NCI-H526 treated with DMSO at 0.1 percent for 48 hours (cell line): ENCODE measurements around the gene CAMSAP3.

Source experiments
- DNase-seq: peaks from one replicate; lab custom pipeline; 2025; lab: John Stamatoyannopoulos, UW

The CAMSAP3 gene, protein sequence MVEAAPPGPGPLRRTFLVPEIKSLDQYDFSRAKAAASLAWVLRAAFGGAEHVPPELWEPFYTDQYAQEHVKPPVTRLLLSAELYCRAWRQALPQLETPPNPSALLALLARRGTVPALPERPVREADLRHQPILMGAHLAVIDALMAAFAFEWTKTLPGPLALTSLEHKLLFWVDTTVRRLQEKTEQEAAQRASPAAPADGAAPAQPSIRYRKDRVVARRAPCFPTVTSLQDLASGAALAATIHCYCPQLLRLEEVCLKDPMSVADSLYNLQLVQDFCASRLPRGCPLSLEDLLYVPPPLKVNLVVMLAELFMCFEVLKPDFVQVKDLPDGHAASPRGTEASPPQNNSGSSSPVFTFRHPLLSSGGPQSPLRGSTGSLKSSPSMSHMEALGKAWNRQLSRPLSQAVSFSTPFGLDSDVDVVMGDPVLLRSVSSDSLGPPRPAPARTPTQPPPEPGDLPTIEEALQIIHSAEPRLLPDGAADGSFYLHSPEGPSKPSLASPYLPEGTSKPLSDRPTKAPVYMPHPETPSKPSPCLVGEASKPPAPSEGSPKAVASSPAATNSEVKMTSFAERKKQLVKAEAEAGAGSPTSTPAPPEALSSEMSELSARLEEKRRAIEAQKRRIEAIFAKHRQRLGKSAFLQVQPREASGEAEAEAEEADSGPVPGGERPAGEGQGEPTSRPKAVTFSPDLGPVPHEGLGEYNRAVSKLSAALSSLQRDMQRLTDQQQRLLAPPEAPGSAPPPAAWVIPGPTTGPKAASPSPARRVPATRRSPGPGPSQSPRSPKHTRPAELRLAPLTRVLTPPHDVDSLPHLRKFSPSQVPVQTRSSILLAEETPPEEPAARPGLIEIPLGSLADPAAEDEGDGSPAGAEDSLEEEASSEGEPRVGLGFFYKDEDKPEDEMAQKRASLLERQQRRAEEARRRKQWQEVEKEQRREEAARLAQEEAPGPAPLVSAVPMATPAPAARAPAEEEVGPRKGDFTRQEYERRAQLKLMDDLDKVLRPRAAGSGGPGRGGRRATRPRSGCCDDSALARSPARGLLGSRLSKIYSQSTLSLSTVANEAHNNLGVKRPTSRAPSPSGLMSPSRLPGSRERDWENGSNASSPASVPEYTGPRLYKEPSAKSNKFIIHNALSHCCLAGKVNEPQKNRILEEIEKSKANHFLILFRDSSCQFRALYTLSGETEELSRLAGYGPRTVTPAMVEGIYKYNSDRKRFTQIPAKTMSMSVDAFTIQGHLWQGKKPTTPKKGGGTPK

GRCh38 chr19:7595466-7596133, at the start of gene CAMSAP3:
Gene CAMSAP3, plus strand, starts transcription at chr19:7595863. Its CDS starts 140 bp downstream, at chr19:7596003.
- DNase-seq: peak; percentile 51

DNA sequence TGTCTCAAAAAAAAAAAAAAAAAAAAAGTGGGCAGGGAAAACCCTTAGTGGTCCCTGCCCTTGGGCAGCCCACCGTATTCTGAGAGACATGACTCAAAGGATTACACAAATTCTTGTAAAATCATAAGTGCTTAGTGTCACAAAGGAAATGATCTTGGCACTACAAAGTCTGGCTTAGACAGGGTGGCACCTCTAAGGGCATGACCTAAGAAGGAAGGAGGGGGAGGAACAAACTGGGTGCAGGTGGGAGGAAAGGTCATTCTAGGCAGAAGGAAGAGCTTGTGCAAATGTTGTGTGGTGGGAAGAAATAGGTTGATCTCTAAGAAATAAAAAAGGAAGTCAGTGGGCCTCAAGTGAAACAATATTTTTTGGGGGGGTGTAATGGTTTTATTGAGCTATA, 49.8 kb upstream of the CAMSAP3 start:
- no peak for DNase-seq

DNA sequence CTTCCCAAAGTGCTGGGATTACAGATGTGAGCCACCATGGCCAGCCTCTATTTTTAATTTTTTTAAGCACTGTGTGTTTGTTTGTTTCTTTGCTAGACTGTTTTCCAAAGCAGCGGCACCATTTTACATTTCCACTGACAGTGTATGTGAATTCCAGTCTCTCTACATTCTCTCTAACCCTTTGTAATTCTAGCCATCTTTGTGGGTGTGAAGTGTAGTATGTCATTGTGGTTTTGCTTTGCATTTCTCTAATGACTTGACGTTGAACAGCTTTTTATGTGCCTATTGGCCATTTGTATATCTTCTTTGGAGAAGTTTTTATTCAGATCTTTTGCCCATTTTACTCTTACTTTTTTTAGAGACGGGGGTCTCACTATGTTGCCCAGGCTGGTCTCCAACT, 48.5 kb upstream of the CAMSAP3 start:
- no peak for DNase-seq

DNA sequence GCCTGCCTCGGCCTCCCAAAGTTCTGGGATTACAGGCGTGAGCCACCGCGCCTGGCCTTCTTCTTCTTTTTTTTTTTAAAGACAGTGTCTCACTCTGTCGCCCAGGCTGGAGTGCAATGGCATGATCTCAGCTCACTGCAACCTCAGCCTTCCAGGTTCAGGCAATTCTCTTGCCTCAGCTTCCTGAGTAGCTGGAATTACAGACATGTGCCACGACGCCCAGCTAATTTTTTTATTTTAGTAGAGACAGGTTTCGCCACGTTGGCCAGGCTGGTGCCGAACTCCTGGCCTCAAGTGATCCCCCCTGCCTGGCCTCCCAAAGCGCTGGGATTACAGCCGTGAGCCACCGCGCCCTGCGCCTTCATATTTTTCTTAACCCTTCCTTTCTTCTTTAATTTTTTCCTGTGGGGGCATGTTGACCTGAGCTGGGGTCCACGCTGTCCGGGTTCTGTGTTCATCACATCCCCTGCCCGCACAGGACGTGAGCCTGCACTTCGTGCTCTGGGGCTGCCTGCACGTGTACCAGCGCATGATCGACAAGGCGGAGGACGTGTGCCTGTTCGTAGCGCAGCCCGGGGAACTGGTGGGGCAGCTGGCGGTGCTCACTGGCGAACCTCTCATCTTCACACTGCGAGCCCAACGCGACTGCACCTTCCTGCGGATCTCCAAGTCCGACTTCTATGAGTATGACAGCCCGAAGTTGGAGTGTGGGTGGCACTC, 46.1 kb upstream of the CAMSAP3 start:
- no peak for DNase-seq

GRCh38 chr19:7550169-7550770, 45.4 kb upstream of the CAMSAP3 start:
- DNase-seq: no peak

DNA sequence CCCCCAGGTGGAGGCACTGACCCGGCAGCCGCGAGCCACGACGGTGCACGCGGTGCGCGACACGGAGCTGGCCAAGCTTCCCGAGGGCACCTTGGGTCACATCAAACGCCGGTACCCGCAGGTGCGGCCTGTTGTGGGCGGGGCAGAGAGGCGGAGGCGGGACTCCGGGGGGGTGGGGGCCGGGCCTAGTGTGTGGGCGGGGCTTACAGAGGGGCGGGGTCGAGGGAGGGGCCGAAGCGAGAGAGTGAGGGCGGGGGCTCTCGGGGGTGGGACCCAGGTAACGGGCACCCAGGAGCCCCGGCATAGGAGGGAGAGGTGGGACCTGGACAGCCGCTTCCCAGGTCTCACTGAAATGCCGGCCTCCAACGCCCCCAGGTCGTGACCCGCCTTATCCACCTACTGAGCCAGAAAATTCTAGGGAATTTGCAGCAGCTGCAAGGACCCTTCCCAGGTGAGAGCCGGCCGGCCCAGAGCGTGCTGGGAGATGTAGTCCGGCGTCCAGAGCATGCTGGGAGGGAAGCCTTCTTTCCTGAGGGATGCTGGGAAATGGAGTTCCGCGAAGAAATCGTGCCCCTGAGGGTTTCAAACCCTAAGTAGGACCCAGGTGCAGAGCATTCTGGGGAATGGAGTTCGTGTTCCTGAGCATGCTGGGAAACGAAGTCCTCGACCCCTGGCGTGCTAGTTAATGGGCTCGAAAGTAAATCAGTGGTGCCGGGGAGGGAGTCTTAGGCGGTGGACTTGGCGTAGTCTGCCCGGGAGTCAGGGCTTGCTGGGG, 44.5 kb upstream of the CAMSAP3 start:
- DNase-seq: peak; percentile 2

DNA sequence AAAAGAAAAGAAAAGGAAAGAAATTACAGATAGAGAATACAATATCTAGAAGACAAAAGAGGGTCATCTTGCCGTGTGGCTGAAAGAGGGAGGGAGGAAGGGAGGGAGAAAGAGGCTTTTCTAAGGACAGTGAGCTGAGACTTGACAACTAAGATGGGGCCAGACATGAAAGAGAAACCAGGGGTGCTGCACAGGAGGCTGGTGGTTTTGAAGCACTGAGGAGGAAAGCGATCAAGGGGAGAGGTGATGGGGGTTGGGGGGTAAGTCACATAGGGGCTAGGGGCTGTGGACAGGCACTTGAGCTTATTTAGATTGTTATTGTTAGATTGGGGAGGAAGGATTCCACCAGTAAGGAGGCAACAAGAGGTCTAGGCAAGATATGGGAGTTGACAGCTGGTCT, 42.9 kb upstream of the CAMSAP3 start:
- DNase-seq: no peak

GRCh38 chr19:7554565-7554964, 41.1 kb upstream of the CAMSAP3 start:
- no peak for DNase-seq

- DNase-seq: no peak
Observed at GRCh38 chr19:7554990-7555864, 40.4 kb upstream of the CAMSAP3 start.

GRCh38 chr19:7556696-7557315, 38.9 kb upstream of the CAMSAP3 start:
- DNase-seq: no peak

DNA sequence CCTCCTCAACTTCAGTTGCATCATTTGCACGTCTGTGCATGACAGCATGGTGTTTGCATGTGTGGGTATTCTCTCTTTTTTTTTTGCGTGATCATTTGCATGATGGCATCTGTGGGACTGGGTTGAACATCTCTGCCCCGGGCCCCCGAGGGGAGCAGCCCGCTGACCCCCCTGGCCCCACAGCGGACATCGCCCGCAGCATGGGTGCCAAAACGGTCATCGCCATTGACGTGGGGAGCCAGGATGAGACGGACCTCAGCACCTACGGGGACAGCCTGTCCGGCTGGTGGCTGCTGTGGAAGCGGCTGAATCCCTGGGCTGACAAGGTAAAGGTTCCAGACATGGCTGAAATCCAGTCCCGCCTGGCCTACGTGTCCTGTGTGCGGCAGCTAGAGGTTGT, 37.0 kb upstream of the CAMSAP3 start:
- no peak for DNase-seq

DNA sequence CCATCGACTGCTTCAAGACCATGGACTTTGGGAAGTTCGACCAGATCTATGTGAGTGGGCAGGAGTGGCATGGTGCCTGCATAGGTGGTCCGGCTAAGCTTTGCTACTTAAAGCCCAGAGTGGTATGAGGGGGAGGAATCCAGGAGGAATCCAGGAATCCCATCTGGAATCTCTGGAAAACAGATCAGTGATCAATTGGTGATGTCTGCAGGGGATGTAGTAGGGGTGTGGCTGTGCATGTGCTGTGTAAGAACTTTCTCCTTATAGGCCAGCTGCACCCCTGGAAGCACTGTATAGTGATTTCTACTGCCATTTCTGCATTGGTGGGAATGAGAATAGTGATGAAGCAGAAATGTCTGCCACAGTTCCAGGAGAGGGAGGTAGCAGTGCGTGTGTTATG, 36.6 kb upstream of the CAMSAP3 start:
- no peak for DNase-seq

DNA sequence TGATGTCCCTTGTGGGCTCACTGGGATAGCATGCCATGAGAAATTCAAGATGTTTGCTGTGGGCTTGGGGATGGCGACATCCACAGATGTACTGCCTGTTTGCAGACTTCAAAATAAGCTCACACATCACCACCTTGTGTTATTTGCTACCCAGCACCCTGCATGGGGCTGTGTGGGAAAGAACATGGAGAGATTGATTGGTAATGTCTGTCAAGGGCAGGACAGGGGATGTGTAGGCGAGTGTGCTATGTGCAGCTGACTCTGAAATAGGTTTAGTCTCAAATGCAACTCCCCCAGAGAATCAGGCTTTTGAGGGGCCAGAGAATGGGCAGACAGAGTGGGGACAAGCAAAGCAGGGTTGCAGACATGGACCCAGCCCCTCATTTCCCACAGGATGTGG, 35.4 kb upstream of the CAMSAP3 start:
- DNase-seq: no peak

GRCh38 chr19:7561325-7561724, 34.3 kb upstream of the CAMSAP3 start:
- DNase-seq: no peak

GRCh38 chr19:7562646-7563393, 32.8 kb upstream of the CAMSAP3 start:
- DNase-seq: no peak

DNA sequence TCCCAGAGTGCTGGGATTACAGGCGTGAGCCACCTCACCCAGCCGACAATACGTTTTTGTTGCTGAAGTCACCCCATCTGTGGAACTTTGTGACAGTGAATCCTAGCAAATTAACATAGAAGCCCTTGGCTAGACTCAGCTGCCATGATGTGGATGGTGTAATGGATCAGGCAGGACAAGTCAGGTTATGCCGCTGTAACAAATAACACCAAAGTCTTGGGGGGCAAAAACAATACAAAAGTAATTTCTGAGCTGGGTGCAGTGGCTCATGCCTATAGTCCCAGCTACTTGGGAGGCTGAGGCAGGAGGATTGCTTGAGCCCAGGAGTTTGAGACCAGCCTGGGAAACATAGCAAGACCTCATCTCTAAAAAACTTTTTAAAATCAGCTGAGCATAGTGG, 30.8 kb upstream of the CAMSAP3 start:
- no peak for DNase-seq

DNA sequence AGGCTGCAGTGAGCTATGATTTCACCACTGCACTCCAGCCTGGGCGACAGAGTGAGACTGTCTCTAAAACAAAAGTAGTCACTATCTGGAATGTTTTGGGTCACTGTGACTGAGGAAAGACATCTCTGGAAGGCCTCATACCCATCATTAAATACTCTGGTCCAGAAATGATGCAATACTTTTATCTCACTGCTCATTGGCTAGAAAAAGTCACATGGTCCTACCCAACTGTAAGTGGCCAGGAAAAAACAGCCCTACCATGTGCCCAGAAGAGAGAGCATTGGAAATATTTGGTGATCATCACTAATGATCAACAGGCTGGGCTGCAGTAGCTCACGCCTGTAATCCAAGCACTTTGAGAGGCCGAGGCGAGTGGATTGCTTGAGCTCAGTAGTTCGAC, 30.3 kb upstream of the CAMSAP3 start:
- DNase-seq: no peak

- no peak for DNase-seq
Observed at GRCh38 chr19:7570761-7571160, 24.9 kb upstream of the CAMSAP3 start.
